Measurements from ENCODE around the gene SPG11.
"Not testable (repeated sequence)": the region's sequence is repeated elsewhere in the genome, so short reads cannot be mapped to it uniquely, and the experiment has no call there.

The SPG11 gene

DNA sequence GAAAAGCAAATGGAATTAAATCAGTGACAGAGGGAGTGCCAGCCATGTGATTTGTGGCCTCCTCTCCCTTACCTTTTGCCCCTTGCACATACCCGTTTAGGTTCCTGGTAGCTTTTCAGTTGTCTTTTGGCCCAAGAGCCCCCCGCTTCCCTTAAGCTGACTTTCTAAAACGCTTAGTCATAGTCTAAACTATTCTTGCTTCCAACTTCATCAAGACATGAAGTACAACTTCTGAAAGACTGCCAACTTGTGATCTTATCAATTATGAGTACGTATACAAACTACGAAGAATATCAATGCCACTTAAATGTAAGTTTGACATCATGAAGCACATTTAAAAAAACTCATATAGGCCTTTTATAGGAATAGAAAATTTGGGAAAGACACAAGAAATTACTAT lies 64.6 kb downstream of the SPG11 start:
- DNase-seq = no peak

DNA sequence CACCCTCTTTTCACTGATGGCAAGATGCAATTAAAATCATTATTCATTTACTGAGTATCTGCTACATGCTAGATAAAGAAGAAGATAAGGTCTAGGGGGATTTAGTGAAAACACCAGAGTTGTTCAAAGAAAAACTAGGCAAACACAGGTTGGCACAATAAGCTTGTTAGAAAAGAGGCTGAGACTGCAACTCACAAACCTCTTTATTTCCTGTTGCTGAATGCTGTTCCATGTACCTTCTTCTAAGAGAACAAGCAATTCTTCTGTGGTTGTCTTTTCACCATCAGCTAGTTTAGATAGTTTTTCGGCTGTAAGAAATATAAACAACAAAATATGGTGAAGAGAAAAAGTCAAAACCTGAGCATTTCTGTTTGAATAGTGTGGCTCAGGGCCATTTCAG lies 65.4 kb downstream of the SPG11 start:
- DNase-seq = no peak

DNA sequence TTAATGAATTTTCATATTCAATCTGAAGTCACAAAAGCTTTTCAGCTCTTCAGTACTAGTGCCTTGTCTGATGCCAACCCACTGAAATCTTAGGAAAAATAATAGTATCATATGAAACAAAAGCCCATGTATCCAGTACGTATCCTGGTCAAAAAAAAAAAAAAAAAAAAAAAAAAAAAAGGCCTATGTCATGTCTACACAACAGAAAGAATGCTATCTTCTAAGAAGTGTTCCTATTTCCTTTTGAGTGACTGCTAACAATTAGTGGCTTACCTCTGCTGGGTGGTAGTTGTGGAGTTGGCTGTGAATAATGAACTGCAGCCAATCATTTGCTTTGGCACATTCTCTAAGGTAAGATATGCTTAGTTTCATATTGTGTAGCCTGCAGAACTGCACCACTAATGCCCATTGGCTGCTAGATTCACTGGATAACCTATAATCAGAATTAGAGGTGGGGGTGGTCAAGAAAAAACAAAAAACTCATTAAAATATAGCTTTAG lies 66.9 kb downstream of the SPG11 start:
- no peak for DNase-seq

DNA sequence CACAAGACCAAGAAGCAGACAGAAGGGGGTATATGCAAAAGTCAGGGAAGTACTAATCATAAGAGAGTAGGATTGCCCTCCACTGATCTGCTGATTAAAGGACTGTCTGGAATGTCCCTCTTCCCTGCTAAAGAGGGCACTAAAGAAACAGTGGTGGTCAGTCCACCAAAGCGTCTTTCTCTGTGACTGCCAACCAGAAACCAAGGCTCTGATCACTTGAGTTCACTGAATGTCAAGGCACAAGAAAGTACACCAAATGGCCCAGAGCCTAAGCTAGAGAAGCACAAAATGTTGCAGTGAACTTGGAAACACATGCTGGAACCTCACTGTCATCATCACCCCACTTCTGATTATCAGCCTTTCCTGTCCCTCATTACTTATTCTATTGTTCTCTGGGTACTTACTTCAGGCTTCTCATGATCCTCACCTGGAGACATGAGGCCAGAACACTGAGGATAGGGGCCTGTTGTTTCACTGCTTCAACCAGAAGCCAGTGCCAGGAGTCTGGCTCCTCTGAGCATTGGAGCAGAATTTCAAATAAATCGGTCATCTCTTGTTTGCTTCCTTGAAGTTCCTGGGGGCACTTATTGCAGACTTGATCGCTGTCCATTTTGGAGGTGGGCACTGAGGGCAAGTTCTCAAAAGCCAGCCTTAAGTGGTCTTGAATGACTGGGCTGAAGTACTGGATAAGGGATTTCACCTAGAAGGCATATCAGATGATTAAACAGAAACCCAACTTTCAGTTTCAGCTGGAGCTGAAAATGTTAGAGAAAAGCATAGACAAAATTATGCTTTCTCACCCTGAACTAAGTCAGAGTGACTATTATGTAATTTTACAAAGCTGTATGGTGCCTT lies 67.6 kb downstream of the SPG11 start:
- DNase-seq = no peak

DNA sequence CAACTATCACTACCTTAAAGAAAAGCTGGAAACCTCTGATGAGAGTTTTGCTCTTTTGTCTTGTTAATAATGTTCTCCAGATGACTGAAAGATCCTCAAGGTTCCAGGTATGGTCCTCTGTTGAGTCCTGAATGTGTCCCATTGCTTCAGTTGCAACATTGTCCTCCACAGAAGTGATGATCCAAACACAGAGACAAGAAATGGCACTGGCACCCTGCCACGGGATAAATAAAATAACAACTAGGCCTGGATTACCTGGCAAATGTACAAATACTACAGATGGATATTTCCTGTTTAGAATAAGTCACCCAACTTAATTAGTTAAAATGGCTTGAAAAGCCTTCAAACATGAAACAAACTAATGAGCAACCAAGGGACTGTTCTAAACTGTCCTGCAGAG lies 68.2 kb downstream of the SPG11 start:
- DNase-seq = no peak

DNA sequence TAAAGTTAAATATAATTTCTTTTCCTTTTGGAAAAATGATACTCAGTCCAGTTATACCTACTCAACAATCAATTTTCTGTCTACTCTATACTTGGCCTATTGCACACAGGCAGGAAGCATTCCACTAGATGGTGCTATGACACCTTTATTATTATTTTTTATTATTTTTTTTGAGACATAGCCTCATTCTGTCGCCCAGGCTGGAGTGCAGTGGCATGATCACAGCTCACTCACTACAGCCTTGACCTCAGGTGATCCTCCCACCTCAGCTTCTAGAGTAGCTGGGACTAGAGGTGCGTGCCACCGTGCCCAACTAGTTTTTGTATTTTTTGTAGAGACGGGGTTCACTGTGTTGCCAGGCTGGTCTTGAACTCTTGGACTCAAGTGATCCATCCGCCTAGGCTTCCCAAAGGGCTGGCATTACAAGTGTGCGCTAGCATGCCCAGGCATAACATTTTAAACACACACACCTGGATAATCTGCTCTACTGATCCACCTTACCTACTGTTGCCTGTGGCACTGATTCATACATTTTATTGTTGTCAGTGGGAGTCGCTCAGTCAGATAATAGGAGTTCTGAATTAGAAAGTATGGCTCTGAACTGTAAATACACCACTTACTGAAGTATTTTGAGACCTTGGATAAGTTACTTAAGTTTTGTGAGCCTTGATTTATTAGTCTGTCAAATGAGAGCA lies 70.3 kb downstream of the SPG11 start:
- DNase-seq = no peak

DNA sequence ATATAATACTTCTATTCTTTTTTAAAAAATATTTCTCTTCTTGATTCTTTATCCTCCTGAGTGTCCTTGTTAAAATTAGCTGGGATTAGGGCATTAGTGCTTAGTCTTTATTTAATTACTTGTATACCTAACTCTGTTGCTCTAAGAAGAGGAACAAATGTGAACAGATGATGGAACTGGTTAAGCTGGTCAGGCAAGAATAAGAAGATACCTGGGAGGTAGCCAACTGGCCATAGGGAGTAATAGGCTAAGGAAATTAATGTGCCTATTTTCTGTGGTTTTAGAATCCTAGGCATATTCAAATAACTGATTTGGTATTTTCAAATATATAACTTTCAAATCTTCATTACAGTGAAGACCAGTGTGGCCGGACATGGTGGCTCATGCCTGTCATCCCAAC lies 72.1 kb downstream of the SPG11 start:
- no peak for DNase-seq

DNA sequence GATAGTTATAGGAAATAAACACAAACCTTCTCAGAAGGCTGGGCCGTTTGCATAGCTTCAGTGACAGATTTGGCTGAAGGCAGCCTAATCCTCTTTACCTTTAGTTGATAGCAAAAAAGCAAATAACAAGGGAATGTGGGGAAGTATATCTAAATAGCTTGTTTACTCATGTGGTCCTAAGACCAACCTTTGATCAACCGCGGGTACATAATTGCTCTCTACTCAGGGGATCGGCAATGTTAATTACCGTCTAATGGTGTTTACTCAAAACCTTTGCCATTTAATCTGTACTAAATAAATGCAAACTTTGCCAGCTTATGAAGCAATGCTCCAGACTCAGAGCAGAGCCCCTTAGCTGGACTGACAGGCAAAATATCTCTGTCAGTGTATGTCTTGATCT lies 74.9 kb downstream of the SPG11 start:
- no peak for DNase-seq

DNA sequence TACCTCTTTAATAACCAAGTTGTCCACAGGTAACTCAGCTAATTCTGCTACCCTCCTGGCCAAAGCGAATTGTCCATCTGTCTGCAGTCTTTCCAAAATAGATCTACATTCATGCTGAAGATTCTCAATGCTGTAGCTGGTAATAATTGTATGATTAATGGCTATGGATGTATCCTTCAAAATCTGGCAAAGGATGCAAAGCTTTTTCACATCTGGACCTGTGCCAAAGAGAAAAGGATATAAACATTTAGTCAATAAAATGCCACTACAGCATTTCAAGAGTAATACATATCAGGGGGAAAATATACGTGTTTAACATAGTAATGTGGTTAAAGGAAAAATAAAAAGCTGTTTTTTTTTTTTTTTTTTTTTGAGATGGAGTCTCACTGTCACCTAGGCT lies 77.8 kb downstream of the SPG11 start:
- DNase-seq = no peak

DNA sequence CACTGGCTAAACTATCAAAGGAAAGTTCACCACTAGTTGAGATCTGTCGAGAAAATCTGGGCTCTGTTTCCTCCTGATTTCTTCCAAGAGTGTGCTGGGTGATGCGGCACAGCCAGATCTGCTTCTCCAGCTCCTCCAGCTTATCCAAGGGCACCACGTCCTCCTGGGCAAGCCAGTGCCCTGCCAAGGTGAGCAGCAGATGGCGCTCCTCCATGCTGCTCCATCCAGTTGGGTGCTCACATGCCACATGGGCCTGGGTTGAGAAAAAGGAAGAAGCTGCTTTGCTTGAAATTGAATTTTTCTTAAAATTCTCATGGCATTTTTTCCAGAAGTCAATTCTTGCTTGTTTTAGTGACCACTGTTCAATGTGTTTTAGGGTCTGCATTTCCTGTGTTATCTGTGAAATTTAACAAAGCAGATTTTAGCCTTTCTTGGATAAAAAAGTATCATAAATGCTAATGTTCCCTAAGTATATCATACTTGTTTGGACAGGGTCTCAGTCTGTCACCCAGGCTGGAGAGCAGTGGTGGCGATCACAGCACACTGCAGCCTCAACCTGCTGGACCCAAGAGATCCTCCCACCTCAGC lies 79.2 kb downstream of the SPG11 start:
- DNase-seq = peak; percentile 42

DNA sequence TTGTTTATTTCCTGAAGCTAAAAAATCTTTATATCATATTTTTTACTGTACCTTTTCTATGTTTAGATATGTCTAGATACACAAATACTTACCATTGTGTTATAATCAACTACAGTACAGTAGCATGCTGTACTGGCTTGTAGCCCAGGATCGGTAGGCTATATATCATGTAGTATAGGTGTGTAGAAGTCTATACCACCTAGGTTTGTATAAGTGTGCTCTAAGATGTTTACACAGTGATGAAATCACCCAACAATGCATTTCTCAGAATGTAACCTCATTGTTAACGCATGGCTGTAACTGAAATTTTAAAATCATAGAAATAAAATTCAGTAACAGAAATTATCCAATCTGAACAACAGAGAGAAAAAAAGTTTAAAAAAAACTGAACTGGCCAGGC lies 83.4 kb downstream of the SPG11 start:
- DNase-seq = no peak

DNA sequence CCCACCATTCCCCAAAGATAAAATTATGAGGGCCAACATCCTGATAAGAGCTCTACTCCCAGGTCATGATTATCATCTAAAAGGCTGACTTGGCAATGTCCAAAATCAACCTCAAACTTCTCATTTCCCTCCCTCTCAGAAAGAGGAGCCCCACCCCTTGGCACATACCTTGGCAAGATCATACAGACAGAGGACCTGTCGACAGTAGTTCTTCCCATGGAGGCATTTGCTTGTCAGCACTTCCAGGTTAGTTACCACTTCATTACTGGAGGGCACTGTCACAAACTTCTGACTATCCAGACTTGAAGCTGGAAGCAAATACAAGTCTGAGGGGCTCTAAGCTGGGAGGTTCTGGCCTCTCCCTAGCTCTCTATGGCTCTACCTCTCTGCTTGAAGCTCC lies 88.7 kb downstream of the SPG11 start:
- no peak for DNase-seq

DNA sequence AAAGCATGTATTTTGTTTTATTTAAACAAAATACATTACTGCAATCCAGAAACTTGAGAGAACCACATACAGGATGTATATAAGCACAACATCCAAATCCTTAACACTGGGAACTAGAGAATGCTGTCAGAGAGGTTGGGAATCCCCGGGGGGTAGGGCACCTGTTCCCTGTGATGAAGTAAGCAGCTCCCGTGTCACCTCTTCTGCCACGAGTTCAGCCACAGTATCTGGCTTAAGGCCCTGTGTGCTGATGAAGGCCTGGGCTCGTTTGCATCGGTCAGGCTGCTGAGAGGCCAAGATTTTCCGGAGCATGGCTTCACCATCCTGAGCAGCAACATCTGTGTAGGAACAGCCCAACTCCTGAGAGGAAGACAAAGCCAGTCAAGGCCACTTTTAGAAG lies 90.1 kb downstream of the SPG11 start:
- no peak for DNase-seq

DNA sequence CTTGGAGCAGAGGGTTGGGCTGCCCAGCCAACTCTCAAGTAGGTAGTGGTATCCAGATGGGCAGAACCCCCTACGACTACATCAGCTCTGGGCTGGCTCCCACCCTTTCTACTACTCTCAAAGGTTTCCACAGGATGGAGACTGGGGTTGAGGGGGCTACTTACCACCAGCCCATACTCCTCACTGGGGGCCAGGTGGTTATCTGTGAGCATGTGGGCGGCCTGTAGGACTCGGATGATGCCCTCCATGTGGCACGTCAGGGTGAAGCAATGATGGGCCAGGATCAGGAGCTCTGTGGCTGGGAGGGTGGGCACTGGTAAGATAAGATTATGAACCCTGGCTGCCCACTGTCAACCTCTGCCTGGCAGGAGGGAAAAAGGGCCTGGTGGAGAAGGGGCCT lies 93.1 kb downstream of the SPG11 start:
- no peak for DNase-seq

DNA sequence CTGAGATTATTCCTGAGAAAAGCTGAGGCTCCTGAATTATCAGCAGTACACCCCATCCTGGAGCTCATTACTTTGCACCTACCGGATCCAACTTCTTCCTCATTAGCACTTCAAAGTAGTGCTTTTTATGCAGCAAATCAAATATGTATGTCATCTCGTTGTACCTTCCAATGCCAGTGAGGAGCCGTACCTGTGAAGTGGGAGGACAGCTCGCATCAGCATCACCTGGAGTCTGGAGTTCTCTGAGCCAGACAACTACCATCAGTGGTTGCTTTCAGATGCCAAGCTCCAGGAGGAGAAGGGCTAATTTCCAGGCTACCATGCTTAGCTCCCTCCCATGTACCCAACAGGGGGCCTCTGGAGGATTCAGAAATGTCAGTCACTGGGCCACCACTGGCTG lies 94.1 kb downstream of the SPG11 start:
- no peak for DNase-seq

DNA sequence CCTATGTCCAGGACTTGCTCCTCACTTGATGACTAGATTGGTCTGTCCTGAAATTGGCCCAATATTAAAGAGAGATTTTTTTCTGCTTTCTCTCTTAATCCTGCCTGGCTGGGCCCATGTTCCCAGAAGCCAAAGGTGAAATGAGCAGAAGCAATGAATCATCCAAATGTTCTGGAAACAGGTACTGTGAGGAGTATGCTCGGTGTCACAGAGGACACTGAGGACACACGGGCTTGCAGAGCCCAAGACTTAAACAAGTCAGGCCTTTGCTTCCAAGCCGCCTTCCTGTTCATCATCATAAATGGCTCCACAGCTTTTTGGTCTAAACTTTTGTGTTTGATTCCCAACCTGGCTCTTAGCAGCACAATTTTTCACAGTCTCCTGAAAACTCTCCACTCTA lies 95.1 kb downstream of the SPG11 start:
- no peak for DNase-seq

DNA sequence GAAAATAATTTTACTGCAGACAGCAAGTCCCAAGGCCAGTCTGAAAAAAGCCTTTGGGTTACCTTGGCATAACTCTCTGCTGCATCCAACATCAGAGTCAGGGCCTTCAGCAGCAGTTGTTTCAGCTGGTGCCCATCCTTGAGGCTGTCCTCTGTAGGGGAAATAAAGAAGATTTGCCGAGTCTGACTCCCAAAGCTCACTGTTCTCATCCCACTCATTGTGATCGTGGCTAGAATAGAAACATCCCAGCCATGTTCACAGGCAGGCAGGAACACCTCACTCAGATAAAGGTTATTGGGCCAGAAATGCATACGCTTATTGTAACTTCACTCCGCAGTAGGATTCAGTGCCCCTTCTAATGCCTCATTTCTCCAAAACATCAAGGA lies 97.3 kb downstream of the SPG11 start:
- no peak for DNase-seq

DNA sequence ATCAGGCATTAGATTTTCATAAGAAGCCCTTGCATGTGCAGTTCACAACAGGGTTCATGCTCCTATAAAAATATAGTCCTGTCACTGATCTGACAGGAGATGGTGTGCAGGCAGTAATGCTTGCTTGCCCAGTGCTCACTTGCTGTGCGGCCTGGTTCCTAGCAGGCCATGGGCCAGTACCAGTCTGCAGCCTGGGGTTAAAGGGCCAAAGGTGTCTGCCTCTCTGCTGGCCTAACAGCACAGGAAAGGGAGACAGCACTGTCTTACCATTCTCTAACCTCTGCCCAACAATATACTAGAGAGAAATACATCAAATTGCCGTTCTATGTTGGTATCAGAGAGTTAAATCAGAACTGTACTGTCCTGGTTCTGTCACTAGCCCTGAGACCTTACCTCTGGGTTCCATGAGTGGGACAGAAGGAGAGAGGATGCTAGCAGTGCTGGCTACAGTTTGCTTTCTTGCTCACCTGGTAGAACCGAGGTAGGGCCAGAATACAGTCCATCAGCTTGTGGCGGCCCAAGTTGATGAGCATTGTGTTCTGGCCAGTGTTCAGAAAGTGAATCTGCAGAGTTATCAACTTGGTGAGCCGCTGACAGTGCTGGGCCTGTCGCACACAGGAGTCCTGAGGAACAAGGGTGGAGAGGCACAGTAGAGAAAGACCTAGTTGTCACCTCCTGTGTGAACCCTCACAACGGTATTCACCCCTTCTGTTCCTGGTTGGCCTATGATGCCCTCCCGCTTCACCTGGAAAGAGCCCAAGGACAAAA lies 97.9 kb downstream of the SPG11 start:
- no peak for DNase-seq

DNA sequence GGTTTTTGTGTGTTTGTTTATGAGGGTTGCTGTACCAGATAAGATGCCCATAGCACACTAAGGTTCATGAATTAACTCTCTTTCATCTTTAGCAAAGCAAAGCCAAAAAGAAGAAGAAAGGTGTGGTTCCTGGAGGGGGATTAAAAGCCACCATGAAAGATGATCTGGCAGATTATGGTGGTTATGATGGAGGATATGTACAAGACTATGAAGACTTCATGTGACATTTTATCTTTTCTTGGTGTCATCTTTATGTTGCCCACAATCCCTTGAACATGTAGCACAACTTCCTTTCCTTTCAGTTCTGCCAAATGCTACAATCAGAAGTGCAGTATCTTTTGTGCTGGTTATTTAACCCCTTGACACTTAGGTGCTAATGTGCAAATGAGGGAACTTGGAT lies 102.5 kb downstream of the SPG11 start:
- not testable (repeated sequence) for DNase-seq

DNA sequence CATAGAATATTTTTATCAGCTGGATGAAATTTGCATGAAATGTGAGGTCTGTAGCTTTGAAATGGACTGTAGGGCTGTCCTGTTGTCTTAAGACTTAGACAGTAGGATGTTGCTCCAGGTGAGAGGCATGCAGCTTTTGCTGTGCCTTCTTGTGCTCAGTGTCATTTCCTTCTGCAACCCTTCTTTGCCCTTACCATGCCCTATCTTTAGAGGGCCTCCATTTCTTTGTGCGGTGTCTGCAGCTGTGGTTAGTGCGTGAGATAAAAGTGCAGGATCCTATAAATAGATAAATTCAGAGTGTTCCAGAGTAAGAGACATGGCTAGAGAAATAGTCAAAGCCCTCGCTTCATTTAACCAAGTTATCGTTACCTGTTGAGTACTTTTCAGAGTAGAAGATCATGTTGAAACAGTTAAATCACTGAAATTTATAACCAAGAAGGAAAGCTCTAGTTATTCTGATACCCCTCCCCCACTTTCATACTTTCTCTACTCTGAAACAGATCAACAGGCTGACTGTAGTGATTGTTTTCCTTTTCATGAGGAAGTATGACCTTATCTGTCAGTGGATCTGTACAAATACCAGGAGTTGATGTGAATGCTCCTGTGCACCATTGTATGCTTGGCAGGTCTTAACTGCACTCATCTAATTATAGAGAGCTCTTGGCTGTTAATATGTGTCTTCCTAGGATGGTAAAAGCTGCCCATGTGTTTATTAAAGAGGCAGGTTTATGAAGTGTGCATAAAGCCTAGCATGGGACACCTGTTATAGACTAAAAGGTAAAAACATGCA lies 108.3 kb downstream of the SPG11 start:
- DNase-seq = no peak

DNA sequence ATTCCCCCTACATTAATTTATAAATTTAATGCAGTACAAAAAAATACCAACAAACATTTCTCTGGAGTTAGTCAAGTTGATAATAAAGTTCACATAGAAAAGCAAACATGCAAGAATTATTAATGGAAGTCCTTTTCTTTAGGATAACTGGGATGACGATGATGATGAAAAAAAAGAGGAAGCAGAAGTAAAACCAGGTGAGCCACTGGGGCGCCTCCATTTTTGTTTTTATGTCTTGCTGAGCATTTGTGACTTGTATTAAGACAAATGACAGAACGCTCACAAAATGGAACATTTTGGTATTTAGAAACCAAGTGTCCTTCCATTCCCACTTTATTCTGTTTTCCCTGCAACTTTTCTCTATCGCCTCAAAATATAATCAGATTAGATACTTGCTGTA lies 112.7 kb downstream of the SPG11 start:
- no peak for DNase-seq

DNA sequence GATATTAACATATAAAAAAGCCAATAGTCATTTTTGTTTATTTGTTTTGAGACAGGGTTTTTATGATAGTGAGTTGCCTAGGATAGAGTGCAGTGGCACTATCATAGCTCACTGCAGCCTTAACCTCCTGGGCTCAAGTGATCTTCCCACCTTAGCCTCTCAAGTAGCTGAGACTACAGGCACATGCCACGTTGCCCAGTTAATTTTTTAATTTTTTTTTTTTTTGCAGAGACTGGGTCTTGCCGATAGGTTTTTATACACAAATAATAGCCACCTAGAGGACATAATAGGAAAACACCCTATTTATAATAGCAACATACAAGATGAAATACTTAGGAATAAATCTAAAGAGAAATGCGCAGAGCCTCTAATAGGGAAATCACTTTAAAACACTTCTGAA lies 113.2 kb downstream of the SPG11 start:
- DNase-seq = no peak

Data from activated CD4-positive, alpha-beta T cell treated with anti-CD3 and anti-CD28 coated beads for 1 hour (primary cell).